Measurements from ENCODE around the gene SYNJ2. TPM values are rescaled to one million over a fixed set of nuclear protein-coding genes. Genes with fewer than 3 reads are reported as not detected.

Gene SYNJ2
- total RNA-seq, 1 experiment from 2014 or later: 10.3 TPM

GRCh38 chr6:157984686-157985225 is 3.1 kb downstream of the SYNJ2 start:
- POLR2A ChIA-PET: no interaction called here
- Mint-ChIP-seq H3K4me3 (ENCODE audit: unreplicated experiment) (no peak overlapping the region), H3K4me1 (ENCODE audit: insufficient read depth, unreplicated experiment) (no peaks in the 10 kb centered on the region), H3K27me3 (ENCODE audit: insufficient read depth, unreplicated experiment) (no peaks in the 10 kb centered on the region), H3K9me3 (ENCODE audit: unreplicated experiment) (no peaks in the 10 kb centered on the region), H3K27ac (ENCODE audit: low read depth, unreplicated experiment) (no peak overlapping the region), H3K36me3 (ENCODE audit: insufficient read depth, unreplicated experiment) (no peaks in the 10 kb centered on the region)
- no peak for DNase-seq (ENCODE audit: unreplicated experiment)
- no TSS peak for BruUV-seq (replicated peaks)
- CTCF ChIA-PET: interaction anchor here (4.3 kb wide), 1 partner anchor 88 kb away, joined by 18 read pairs; no protein-coding TSS in a partner anchor
- TF ChIP-seq, protein P1, sequence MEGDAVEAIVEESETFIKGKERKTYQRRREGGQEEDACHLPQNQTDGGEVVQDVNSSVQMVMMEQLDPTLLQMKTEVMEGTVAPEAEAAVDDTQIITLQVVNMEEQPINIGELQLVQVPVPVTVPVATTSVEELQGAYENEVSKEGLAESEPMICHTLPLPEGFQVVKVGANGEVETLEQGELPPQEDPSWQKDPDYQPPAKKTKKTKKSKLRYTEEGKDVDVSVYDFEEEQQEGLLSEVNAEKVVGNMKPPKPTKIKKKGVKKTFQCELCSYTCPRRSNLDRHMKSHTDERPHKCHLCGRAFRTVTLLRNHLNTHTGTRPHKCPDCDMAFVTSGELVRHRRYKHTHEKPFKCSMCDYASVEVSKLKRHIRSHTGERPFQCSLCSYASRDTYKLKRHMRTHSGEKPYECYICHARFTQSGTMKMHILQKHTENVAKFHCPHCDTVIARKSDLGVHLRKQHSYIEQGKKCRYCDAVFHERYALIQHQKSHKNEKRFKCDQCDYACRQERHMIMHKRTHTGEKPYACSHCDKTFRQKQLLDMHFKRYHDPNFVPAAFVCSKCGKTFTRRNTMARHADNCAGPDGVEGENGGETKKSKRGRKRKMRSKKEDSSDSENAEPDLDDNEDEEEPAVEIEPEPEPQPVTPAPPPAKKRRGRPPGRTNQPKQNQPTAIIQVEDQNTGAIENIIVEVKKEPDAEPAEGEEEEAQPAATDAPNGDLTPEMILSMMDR (IDR thresholded peaks at IDR 0.05; ENCODE audit: unreplicated experiment): no peak
- intact Hi-C loops (cut with micrococcal nuclease): loop anchor here (5.0 kb wide), 1 partner anchor 158 kb away; no protein-coding TSS in a partner anchor

GRCh38 chr6:157985378-157986155 is 3.9 kb downstream of the SYNJ2 start:
- Mint-ChIP-seq H3K27me3 (ENCODE audit: insufficient read depth, unreplicated experiment) (no peaks in the 10 kb centered on the region), H3K4me3 (ENCODE audit: unreplicated experiment) (no peak overlapping the region), H3K4me1 (ENCODE audit: insufficient read depth, unreplicated experiment) (peaks cover 7% of the 10 kb centered on the region), H3K27ac (ENCODE audit: low read depth, unreplicated experiment) (no peak overlapping the region), H3K36me3 (ENCODE audit: insufficient read depth, unreplicated experiment) (no peaks in the 10 kb centered on the region), H3K9me3 (ENCODE audit: unreplicated experiment) (no peaks in the 10 kb centered on the region)
- intact Hi-C loops (cut with micrococcal nuclease): no loop called here
- BruUV-seq (replicated peaks): no TSS peak
- ChIA-PET CTCF (interaction anchor here (0.6 to 4.3 kb wide), 3 partner anchors 84 to 187 kb away, joined by 3 to 18 read pairs (median 4); no protein-coding TSS in a partner anchor), POLR2A (no interaction called here)
- no peak for DNase-seq (ENCODE audit: unreplicated experiment)
- TF ChIP-seq, protein P1 (IDR thresholded peaks at IDR 0.05; ENCODE audit: unreplicated experiment): no peak

GRCh38 chr6:157987788-157988699 is 6.4 kb downstream of the SYNJ2 start:
- POLR2A ChIA-PET: interaction anchor here (0.7 to 0.8 kb wide), 2 partner anchors 13 to 142 kb away, joined by 3 to 4 read pairs; no protein-coding TSS in a partner anchor
- intact Hi-C loops (cut with micrococcal nuclease): no loop called here
- CTCF ChIA-PET: interaction anchor here (1.0 kb wide), 1 partner anchor 85 kb away, joined by 4 read pairs; no protein-coding TSS in a partner anchor
- no peak for DNase-seq (ENCODE audit: unreplicated experiment)
- peaks cover 7% of the 10 kb centered on the region for H3K4me1 Mint-ChIP-seq (ENCODE audit: insufficient read depth, unreplicated experiment)
- no peaks in the 10 kb centered on the region for H3K9me3 Mint-ChIP-seq (ENCODE audit: unreplicated experiment)
- no peaks in the 10 kb centered on the region for H3K36me3 Mint-ChIP-seq (ENCODE audit: insufficient read depth, unreplicated experiment)
- TF ChIP-seq, protein P1 (IDR thresholded peaks at IDR 0.05; ENCODE audit: unreplicated experiment): no peak
- H3K27ac Mint-ChIP-seq (ENCODE audit: low read depth, unreplicated experiment): no peak overlapping the region
- no peak overlapping the region for H3K4me3 Mint-ChIP-seq (ENCODE audit: unreplicated experiment)
- BruUV-seq (replicated peaks): no TSS peak
- no peaks in the 10 kb centered on the region for H3K27me3 Mint-ChIP-seq (ENCODE audit: insufficient read depth, unreplicated experiment)

All from MCF 10A (cell line).